Non-pigmented ciliary epithelial cell (primary cell): ENCODE measurements around the gene MRPL1.
"Not testable (repeated sequence)": the region's sequence is repeated elsewhere in the genome, so short reads cannot be mapped to it uniquely, and the experiment has no call there.

Experiments used
- DNase-seq: peaks from one replicate; pipeline ENCODE4 v3.0.0-alpha.2; 2010; ENCODE audit warnings: low read depth

Gene MRPL1

GRCh38 chr4:77982900-77983540, 120.4 kb downstream of the MRPL1 start:
- DNase-seq, result not testable (repeated sequence)

- DNase-seq, result not testable (repeated sequence)
Observed at GRCh38 chr4:77983612-77984311, 121.1 kb downstream of the MRPL1 start.

- DNase-seq, result no peak
Observed at GRCh38 chr4:77989968-77990367, 127.3 kb downstream of the MRPL1 start.

- no peak for DNase-seq
Observed at GRCh38 chr4:77990456-77990855, 127.8 kb downstream of the MRPL1 start.

GRCh38 chr4:77990904-77991358, 128.3 kb downstream of the MRPL1 start:
- DNase-seq, result no peak

GRCh38 chr4:77992581-77992980, 130.0 kb downstream of the MRPL1 start:
- no peak for DNase-seq

GRCh38 chr4:77994194-77994721, 131.6 kb downstream of the MRPL1 start:
- DNase-seq, result peak; percentile 45

GRCh38 chr4:77996076-77996475, 133.4 kb downstream of the MRPL1 start:
- no peak for DNase-seq

- no peak for DNase-seq
Observed at GRCh38 chr4:78001531-78001930, 138.9 kb downstream of the MRPL1 start.

GRCh38 chr4:78002260-78002659, 139.6 kb downstream of the MRPL1 start:
- peak; percentile 38 for DNase-seq
